Bone marrow (tissue), 2 donors: ENCODE results near the gene TMEM255B.

Experiments used
- DNase-seq, 2 donors: peaks; one replicate each; lab custom pipeline; 2025; lab: John Stamatoyannopoulos, UW

Gene TMEM255B

DNA sequence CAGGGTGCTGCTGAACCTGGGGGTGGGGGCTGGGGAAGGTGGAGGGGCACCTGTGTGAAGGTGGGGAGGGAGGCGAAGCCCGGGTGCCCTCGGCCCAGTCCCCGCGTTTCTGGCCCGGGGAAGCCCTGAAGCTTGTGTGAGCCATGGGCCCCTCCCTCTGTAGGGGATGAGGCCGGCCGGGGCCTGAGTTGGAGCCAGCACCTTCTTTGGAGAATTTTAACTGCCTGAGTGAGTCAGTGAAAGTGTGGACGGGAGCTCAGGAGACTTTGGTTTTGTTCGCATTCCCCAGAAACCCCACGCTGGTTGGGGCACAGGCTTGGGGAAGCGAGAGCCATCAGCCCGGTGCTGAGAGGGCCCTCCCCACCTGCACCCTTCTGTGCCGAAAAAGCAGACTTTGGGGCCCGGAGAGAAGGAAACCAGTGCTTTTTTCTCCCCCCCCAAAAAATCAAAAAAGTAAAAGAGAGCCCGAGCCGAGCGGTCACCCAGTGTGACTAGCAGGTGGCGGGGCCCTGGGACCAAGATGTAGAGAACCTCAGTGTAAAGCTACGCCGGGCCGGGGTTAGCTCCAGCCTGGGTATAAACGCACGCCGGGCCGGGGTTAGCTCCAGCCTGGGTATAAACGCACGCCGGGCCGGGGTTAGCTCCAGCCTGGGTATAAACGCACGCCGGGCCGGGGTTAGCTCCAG is 45.1 kb downstream of the TMEM255B start:
- no peak for DNase-seq

DNA sequence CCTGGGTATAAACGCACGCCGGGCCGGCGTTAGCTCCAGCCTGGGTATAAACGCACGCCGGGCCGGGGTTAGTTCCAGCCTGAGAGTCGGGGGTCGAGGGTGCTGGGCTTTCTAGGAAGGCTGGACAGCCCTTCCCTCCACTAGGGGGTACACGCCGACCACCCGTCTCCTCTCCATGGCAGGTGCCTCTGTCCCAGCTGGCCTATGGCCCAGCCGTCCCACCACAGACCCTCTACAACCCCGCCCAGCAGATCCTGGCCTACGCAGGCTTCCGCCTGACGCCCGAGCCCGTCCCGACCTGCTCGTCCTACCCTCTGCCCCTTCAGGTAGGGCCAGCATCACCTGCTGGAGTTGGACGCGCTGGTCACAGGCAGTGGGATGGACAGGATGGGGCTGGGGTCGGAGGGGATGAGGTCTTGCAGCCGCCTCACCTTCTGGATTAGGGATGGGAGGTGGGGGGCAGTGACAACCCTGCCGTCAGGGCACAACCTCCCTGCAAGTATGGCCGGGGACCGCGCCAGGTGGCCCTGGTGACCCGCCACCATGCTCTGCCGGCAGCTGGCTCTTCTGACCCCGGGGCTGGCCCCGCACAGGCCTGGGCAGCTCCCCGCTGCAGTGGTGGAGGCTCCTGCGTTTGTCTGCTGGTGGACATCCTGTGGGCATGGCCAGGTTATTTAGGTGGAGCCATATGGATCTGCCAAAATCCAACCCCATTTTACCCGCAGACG is 45.8 kb downstream of the TMEM255B start:
- DNase-seq = no peak

GRCh38 chr13:113805431-113806103 is 46.5 kb downstream of the TMEM255B start:
- no peak for DNase-seq

DNA sequence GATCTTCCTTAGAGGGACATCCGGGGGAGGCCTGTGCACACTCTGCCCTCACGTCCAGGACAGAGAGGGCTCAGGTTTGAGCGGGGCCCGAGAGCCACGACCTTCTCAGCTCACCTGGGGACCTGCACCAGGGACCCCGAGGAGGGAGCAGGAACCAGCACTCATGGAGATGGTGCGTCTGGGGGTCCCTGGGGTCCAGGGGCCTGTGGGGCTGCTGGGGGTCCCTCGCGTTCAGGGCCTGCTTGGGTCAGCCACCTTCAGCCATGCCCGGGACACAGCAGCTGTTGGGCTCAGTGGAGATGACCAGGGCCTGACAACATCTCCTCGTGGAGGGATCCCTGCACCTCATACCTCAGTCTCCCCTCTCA is 47.1 kb downstream of the TMEM255B start:
- DNase-seq = no peak

GRCh38 chr13:113806526-113806925 is 47.5 kb downstream of the TMEM255B start:
- no peak for DNase-seq

- no peak for DNase-seq
These were observed 49.2 kb downstream of the TMEM255B start for GRCh38 chr13:113808058-113808834.

DNA sequence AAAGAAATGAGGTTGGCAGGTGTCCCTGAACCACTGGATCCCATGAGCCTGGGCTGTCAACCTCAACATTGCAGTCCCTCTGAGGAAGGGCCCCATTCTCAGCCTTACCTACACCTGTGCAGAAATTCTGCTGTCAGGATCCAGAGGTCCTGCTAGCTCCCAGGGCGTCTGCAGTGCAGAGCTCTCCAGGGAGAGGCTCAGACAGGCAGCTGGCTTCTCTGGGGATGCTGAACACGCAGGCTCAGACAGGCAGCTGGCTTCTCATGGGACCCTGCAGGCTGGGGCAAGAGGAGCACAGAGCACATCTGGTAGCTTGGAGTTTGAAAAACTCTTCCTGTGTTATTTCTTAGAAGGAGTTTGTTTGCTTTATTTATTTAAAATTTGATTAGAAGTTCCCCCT is 50.9 kb downstream of the TMEM255B start:
- no peak for DNase-seq

DNA sequence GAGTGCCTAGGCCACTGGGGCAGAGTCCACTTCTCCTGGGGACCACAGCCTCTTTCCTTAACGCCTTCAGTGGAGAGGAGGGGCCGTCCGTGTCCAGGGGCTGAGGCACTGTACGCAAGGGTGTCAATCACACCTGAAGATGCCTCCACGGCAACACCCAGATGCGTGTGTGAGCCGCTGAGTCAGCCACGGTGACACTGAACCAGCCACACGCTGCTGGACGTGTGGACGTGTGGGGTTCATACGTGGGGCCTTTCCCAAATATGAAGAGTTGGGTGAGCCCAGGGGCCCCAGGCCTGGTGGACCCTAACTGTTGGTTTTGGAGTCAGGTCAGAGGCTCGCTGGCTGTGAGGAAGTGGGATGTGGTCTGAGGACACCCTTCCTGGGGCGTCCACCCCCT is 51.6 kb downstream of the TMEM255B start:
- DNase-seq = no peak

- DNase-seq = no peak
These were observed 52.3 kb downstream of the TMEM255B start for GRCh38 chr13:113811081-113811928.

DNA sequence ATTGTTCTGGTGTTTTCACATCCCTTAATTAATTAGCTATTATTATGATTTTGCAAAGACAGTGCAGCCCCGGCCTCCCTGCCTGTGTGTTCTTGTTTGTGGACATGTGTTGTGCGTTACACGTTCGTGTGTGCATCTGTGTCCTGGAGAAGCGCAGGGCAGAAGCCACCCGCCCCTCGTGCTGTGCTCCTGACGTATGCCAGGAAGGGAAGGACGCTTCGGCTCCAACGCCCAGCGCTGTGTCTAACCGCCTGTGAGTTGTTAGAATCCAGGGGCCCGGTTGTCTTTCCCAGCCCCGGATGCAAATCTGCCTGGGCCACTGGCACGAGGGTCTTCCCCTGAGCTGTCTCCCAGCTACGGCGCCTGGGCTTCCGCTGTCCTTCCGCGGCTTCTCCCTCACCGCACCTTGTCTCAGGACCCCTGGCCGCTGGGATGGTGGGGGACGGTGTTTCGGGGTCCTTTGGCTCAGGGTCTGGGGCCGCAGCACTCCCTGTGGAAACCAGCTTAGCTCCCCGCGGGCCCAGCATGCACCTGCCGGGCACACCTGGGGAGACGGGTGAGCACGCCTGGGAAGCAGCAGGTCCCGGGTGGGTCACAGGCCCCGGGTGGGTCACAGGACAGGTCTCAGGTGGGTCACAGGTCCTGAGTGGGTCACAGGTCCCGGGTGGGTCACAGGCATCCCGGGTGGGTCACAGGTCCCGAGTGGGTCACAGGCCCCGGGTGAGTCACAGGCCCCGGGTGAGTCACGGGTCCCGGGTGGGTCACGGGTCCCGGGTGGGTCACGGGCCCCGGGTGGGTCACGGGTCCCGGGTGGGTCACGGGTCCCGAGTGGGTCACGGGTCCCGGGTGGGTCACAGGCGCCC is 53.4 kb downstream of the TMEM255B start:
- no peak for DNase-seq

DNA sequence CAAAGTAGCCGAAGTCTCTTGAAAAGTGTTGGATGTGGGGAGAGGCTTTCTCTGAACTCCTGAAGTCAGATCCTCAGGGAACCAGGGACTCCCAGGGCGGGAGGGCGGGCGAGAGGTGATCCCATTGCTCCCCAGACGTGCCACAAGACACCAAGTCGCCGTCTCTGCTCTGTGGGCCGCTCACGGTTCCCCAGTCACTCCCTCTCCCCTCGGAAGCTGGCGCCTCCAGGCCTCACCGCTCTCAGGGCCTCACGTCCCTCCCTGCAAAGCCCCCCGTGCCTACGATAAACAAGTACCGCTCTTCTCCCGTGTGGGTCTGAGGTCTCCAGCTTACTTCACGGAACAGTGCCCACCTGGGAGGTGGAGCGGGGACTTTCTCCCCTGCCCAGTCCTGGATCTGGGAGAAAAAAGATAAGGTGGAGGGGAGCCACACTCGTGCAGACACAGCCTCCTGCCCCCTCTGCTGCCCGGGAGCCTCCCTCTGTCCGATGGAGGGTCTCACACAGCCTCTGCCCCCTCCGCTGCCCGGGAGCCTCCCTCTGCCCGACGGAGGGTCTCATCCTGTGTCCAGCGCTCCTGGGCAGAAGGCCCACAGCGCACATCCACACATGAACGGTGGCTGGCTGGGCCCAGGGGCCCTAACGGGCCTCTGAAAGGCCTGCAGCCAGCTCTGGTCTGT is 54.2 kb downstream of the TMEM255B start:
- DNase-seq = no peak

DNA sequence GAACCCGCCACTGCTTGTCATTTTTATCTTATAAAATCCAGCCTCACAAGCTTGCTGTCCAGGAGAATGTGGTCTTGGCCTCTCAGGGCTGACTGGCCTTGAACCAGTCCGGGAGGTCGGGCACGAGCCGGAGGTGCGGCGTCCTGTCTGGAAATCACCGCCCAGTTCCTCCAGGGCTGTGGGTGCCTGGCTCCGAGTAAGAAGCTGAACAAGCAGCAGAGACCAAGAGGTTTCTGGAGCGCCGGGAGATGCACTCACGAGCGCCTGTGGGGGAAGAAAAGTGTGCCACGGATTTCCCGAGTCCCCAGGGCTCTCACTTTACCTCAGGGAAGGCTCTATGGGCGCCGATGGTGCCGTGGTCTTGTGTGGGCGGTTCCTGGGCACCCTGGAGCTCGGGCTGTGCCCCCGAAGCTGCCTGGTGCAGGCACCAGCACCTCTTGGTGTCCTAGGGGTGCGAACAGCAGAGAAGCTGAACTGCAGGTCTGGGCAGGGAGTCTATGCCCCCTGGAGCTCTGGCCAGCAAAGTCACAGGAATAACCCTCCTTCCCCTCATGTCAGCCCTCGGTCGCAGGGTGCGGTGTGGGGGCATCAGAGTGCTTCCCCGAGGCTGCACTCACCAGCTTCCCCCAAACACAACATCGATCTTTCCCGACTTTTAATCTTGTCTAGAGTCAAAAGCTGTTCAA is 54.9 kb downstream of the TMEM255B start:
- no peak for DNase-seq

DNA sequence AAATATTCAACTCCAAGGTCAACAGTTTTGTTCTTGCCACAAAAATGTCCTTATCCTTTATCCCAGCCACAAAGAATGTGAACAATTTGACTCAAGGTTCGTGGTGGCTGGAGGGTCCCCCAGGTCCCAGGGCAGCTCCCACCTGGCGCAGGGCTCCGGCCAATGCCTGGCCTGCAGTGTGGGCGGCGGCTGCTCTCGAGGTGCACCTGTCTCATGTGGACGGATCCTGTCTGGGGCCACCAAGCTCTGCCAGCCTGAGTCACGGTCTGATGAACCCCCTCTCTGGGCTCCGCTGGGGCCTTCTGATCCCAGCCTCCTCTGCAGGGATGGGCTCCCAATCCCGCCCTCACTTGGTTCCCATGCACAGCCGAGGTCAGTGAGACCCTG is 55.4 kb downstream of the TMEM255B start:
- no peak for DNase-seq

DNA sequence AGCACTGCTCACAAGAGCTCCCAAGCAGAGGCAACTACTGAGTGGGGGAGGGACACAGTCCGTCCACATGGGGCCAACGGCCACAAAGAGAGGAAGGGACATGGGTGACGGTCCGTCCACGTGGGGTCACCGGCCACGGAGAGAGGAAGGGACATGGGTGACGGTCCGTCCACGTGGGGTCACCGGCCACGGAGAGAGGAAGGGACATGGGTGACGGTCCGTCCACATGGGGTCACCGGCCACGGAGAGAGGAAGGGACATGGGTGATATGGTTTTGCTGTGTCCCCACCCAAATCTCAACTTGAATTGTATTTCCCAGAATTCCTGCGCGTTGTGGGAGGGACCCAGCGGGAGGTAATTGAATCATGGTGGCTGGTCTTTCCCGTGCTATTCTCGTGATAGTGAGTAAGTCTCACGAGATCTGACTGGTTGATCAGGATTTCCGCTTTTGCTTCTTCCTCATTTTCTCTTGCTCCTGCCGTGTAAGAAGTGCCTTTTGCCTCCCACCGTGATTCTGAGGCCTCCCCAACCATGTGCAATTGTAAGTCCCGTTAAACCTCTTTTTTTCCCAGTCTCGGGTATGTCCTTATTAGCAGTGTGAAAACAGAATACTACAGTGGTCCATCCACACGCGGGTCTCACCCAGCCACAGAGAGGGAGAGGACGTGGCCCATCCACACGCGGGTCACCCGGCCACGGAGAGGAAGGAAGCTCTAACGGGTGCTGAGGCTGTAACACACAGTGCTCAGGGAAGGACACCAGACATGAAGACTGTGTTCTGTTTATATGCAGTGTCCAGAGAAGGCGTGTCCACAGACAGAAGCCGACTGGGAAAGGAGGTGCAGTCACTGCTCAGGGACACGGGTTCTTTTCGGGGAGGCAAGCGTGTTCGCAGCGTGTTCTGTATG is 56.4 kb downstream of the TMEM255B start:
- DNase-seq = peak; percentile 38 to 85

- DNase-seq = no peak
These were observed 57.4 kb downstream of the TMEM255B start for GRCh38 chr13:113816254-113816929.

DNA sequence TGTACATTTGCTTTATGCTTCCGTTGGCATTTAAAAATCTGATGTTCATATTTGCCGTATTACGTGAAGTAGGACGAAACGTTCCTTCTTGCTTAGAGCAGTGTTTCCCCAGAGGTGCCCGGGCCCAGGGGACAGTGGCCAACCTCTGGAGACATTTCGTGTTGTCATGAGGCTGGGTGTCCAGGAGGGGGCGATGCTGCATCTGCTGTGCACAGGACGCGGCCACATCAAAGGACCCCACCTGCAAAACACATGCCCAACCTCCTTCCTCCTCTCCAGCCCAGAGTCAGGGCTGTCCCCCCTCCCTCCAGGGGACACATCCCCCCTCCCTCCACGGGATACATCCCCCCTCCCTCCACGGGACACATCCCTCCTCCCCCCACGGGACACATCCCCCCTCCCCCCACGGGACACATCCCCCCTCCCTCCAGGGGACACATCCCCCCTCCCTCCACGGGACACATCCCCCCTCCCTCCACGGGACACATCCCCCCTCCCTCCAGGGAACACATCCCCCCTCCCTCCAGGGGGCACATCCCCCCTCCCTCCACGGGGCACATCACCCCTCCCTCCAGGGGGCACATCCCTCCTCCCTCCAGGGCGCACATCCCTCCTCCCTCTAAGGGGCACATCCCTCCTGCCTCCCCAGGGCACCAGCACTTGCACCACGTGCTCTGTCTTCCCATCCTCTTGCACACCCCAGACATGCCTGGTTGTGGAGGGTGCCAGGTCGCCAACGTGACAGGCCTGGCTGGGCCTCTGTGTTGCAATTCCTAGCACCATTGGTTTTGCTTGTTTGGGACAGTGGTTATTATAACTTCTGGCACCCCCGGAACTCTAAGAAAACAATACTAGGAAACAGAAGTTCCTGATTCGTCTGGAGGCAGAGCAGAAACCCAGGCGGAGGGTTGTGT is 58.2 kb downstream of the TMEM255B start:
- DNase-seq = peak; percentile 28 to 45
